ENCODE measurements around the gene ATP2C2. TPM values are rescaled to one million over a fixed set of nuclear protein-coding genes. Genes with fewer than 3 reads are reported as not detected.
A peak's percentile ranks its signal among the peaks of the same experiment; 100 is the strongest.

The ATP2C2 gene
- total RNA-seq, 1 experiment from 2014 or later = 4.3 TPM

GRCh38 chr16:84504420-84505248 is 136.3 kb downstream of the ATP2C2 start, which contains the start of gene MEAK7 (continued):
- TF ChIP-seq, protein P1, sequence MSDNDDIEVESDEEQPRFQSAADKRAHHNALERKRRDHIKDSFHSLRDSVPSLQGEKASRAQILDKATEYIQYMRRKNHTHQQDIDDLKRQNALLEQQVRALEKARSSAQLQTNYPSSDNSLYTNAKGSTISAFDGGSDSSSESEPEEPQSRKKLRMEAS (CRISPR knock-in tag; IDR thresholded peaks at IDR 0.05) = peak; percentile 39; the same call in 1 of the 2 replicates
- TF ChIP-seq MXD4 (CRISPR knock-in tag; IDR thresholded peaks at IDR 0.05; ENCODE audit: borderline replicate concordance) (no peak), SMAD4 (CRISPR knock-in tag; IDR thresholded peaks at IDR 0.05) (no peak), ZNF423 (CRISPR knock-in tag; IDR thresholded peaks at IDR 0.05) (peak; percentile 64), NFYB (CRISPR knock-in tag; conservative IDR thresholded peaks at IDR 0.05; ENCODE audit: low read depth) (peak; percentile 89), ZNF532 (CRISPR knock-in tag; IDR thresholded peaks at IDR 0.05; ENCODE audit: borderline replicate concordance) (no peak), GABPB1 (CRISPR knock-in tag; IDR thresholded peaks at IDR 0.05) (0 out of 2 replicates have a peak, but pooled peaks have one; percentile 9)

DNA sequence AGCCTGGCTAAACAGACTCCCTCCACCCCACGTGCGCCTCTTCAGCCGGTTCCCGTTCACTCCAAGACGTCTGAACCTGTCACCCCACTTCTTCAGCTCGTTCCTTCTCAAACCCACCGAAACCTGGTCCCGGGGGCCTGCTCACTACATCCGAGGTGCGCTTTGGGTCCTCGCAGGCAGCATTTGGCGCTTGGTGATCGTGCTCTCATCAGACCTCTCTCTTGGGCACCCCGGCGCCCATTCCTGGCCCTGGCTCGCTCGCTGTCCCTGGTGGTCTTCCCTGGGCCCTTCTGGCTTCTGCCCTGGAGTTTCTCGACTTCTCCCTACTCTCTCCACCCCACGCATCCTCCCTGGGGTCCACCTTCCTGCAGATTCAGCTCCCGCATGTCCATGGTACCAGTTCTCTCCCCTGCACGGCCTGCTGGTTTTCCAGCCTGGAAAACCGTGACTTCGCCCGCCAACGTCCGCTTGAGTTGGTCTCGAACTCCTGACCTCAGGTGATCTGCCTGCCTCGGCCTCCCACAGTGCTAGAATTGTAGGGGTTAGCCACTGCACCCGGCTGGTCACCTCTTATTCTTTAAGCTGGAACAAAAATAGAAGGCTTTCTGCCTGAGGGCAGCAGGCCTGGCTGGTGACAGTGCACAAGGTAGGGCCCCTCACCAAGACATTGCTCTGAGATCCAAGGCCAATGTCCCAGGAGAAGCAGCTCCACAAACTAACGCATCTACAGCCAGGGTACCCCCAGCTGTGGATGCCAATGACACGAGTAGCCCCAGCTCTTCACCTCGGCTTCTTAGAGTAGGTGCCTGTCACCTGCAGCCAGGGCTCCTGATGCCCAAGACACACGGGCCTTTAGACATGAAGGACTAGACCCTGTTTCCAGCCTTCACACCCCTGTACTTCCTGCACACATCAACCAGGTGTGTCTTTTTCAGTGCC is 137.2 kb downstream of the ATP2C2 start:
- H3K4me3 Mint-ChIP-seq = peak overlapping the region; percentile 79
- peak; percentile 10 for DNase-seq (ENCODE audit: low spot score)
- peak overlapping the region; percentile 82 for H3K27ac Mint-ChIP-seq
- ATAC-seq = no peak
- H3K4me1 Mint-ChIP-seq = peaks cover 27% of the 10 kb centered on the region
- H3K9me3 Mint-ChIP-seq = no peaks in the 10 kb centered on the region
- no peaks in the 10 kb centered on the region for H3K27me3 Mint-ChIP-seq (ENCODE audit: low read depth)
- POLR2A ChIA-PET = no interaction called here
- CTCF ChIA-PET = interaction anchor here (0.6 to 2.4 kb wide), 52 partner anchors 8 to 610 kb away, joined by 3 to 18 read pairs (median 4); partner anchors contain the start of genes ATP2C2 and TAF1C
- no peaks in the 10 kb centered on the region for H3K36me3 Mint-ChIP-seq
- TF ChIP-seq ZNF263 (CRISPR knock-in tag; IDR thresholded peaks at IDR 0.05; ENCODE audit: low read depth) (no peak), ZNF138 (CRISPR knock-in tag; conservative IDR thresholded peaks at IDR 0.05) (no peak), ZNF121 (CRISPR knock-in tag; IDR thresholded peaks at IDR 0.05) (no peak), EMX1 (CRISPR knock-in tag; IDR thresholded peaks at IDR 0.05) (no peak), ESRRA (CRISPR knock-in tag; IDR thresholded peaks at IDR 0.05; ENCODE audit: borderline replicate concordance) (no peak), NFE2L1 (CRISPR knock-in tag; IDR thresholded peaks at IDR 0.05) (no peak), IRF2 (CRISPR knock-in tag; IDR thresholded peaks at IDR 0.05; ENCODE audit: borderline replicate concordance, low read depth) (no peak), SMAD4 (CRISPR knock-in tag; IDR thresholded peaks at IDR 0.05) (no peak), CREM (CRISPR knock-in tag; IDR thresholded peaks at IDR 0.05) (no peak), HMGA2 (CRISPR knock-in tag; IDR thresholded peaks at IDR 0.05) (no peak), PRRX2 (CRISPR knock-in tag; IDR thresholded peaks at IDR 0.05) (no peak), CBFB (CRISPR knock-in tag; IDR thresholded peaks at IDR 0.05; ENCODE audit: low read depth) (no peak), TCF7 (CRISPR knock-in tag; IDR thresholded peaks at IDR 0.05; ENCODE audit: low read depth) (no peak), CDX4 (CRISPR knock-in tag; IDR thresholded peaks at IDR 0.05; ENCODE audit: borderline replicate concordance) (no peak)
- TF ChIP-seq, protein P2, sequence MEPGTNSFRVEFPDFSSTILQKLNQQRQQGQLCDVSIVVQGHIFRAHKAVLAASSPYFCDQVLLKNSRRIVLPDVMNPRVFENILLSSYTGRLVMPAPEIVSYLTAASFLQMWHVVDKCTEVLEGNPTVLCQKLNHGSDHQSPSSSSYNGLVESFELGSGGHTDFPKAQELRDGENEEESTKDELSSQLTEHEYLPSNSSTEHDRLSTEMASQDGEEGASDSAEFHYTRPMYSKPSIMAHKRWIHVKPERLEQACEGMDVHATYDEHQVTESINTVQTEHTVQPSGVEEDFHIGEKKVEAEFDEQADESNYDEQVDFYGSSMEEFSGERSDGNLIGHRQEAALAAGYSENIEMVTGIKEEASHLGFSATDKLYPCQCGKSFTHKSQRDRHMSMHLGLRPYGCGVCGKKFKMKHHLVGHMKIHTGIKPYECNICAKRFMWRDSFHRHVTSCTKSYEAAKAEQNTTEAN (CRISPR knock-in tag; IDR thresholded peaks at IDR 0.05) = no peak
- TF ChIP-seq, protein P3, sequence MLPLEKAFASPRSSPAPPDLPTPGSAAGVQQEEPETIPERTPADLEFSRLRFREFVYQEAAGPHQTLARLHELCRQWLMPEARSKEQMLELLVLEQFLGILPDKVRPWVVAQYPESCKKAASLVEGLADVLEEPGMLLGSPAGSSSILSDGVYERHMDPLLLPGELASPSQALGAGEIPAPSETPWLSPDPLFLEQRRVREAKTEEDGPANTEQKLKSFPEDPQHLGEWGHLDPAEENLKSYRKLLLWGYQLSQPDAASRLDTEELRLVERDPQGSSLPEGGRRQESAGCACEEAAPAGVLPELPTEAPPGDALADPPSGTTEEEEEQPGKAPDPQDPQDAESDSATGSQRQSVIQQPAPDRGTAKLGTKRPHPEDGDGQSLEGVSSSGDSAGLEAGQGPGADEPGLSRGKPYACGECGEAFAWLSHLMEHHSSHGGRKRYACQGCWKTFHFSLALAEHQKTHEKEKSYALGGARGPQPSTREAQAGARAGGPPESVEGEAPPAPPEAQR (CRISPR knock-in tag; IDR thresholded peaks at IDR 0.05) = no peak

Measured in WTC11 (cell line).